HepG2 (cell line): ENCODE results near the gene DPP7. TPM values are rescaled to one million over a fixed set of nuclear protein-coding genes. Genes with fewer than 3 reads are reported as not detected.

Source experiments
- ATAC-seq: fragments of 200-7000 bp; cut with Tn5 transposase; 3 replicates; pipeline ENCODE4 v1.9.1; 2020; ENCODE audit warnings: mild to moderate bottlenecking, moderate library complexity
- BruUV-seq: library from RNA; stranded (reverse); fragments of 400-500 nt; replicated peaks from 2 replicates; lab custom pipeline; 2021; lab: Mats Ljungman, UMichigan
- CTCF ChIA-PET: fragments of 300-600 bp; formaldehyde crosslinking; extraction: SDS; loops from one replicate; lab custom pipeline; 2021; ENCODE audit warnings: low total read pairs, inconsistent platforms, low intra/inter-chr PET ratio; lab: Yijun Ruan, JAX
- POLR2A ChIA-PET: fragments of 350-600 bp; sonication (Branson Sonifier 250); formaldehyde crosslinking; loops from one replicate; lab custom pipeline; 2020; ENCODE audit warnings: antibody characterized with exemption, inconsistent platforms; lab: Yijun Ruan, JAX
- DNase-seq: peaks from one replicate; pipeline ENCODE4 v3.0.0-alpha.2; 2015; ENCODE audit warnings: low spot score
- FAIRE-seq: peaks from 3 replicates; lab custom pipeline; 2011; peaks lifted over from hg19 to GRCh38; lab: Jason Lieb, UNC
- H2AFZ ChIP-seq: one replicate; pipeline ENCODE4 v1.6.1; 2011; ENCODE audit warnings: low read length, inconsistent platforms
- H3K27ac ChIP-seq: fragments of 300-600 bp; 3 replicates; pipeline ENCODE4 v1.8.0; 2011; ENCODE audit warnings: mixed run types, mild to moderate bottlenecking, mixed read lengths, low read length, inconsistent platforms; ENCODE audit not compliant: insufficient read depth; ENCODE audit errors: extremely low read length
- H3K27me3 ChIP-seq, 2 experiments: fragments of 200-600 bp in 1 of 2; 2 replicates in 1 of 2; 3 replicates in 1 of 2; pipeline versions ENCODE4 v1.6.0 to v1.8.0; 2011; ENCODE audit warnings: low read length in 2 of 2, mild to moderate bottlenecking in 2 of 2, moderate library complexity in 2 of 2, inconsistent platforms in 1 of 2; ENCODE audit not compliant: insufficient read depth in 2 of 2, control insufficient read depth in 1 of 2
- H3K36me3 ChIP-seq, 2 experiments: fragments of 200-600 bp in 1 of 2; replicated peaks in 1 of 2; 2 replicates in 1 of 2; 3 replicates in 1 of 2; pipeline versions ENCODE4 v1.5.1 to v1.8.0; 2011; ENCODE audit warnings: low read length in 2 of 2, inconsistent platforms in 1 of 2; ENCODE audit not compliant: insufficient read depth in 2 of 2, control insufficient read depth in 1 of 2
- H3K4me1 ChIP-seq: 2 replicates; pipeline ENCODE4 v1.5.1; 2012; ENCODE audit warnings: low read length, inconsistent platforms; ENCODE audit not compliant: insufficient read depth
- H3K4me2 ChIP-seq: 2 replicates; pipeline ENCODE4 v1.6.0; 2011; ENCODE audit warnings: low read depth, low read length, inconsistent platforms
- H3K4me3 ChIP-seq, 3 experiments: fragments of 200-600 bp in 1 of 3; sonication (generic), shearing (Covaris generic) in 1 of 3; replicated peaks in 1 of 3; 2 replicates each; pipeline ENCODE4 v1.5.1; 2011 to 2016; ENCODE audit warnings: low read length in 3 of 3, inconsistent platforms in 2 of 3, low read depth in 2 of 3, mild to moderate bottlenecking in 2 of 3, control low read depth in 1 of 3, mixed read lengths in 1 of 3; ENCODE audit not compliant: insufficient read depth in 1 of 3
- H3K79me2 ChIP-seq: one replicate; pipeline ENCODE4 v1.6.1; 2011; ENCODE audit warnings: low read length, inconsistent platforms; ENCODE audit not compliant: insufficient read depth
- H3K9ac ChIP-seq: 2 replicates; pipeline ENCODE4 v1.6.0; 2011; ENCODE audit warnings: mild to moderate bottlenecking, low read depth, low read length, inconsistent platforms; ENCODE audit not compliant: insufficient read depth
- H3K9me3 ChIP-seq: 2 replicates; pipeline ENCODE4 v1.5.1; 2012; ENCODE audit warnings: mild to moderate bottlenecking, low read length
- H4K20me1 ChIP-seq: 2 replicates; pipeline ENCODE4 v1.6.0; 2011; ENCODE audit warnings: inconsistent platforms, mild to moderate bottlenecking, low read length, moderate library complexity; ENCODE audit not compliant: insufficient read depth
- AGO2 ChIP-seq: fragments of 200-400 bp; formaldehyde crosslinking; optimal IDR thresholded peaks from 2 replicates; pipeline ENCODE3; 2017; ENCODE audit warnings: mild to moderate bottlenecking, low read depth, low read length, moderate library complexity
- NKX3-1 ChIP-seq: sonication (generic); formaldehyde crosslinking; IDR thresholded peaks from 2 replicates; pipeline ENCODE4 v1.5.0; 2020; ENCODE audit warnings: missing genetic modification reagents
- RBFOX2 ChIP-seq: fragments of 200-400 bp; formaldehyde crosslinking; IDR thresholded peaks from 2 replicates; pipeline ENCODE4 v1.6.1; 2017; ENCODE audit warnings: low read depth, mild to moderate bottlenecking, low read length
- ZNF550 ChIP-seq: sonication (generic); formaldehyde crosslinking; IDR thresholded peaks from 2 replicates; pipeline ENCODE4 v1.4.0; 2020; ENCODE audit warnings: mild to moderate bottlenecking, missing genetic modification reagents, borderline replicate concordance
- WGBS: methylation state at CpG from one replicate; pipeline ENCODE4 v1.1.6; 2017; ENCODE audit warnings: low lambda C conversion rate; 5-methylcytosine and 5-hydroxymethylcytosine counted together
- in situ Hi-C: cut with HindIII; loops from 2 replicates; pipeline ENCODE4 v1.10.0; 2017; ENCODE audit warnings: low pct_unique_long_range_greater_than_20kb; ENCODE audit not compliant: extremely low pct_ligation_motif_present
- intact Hi-C: fragments of 100-400 bp; cut with micrococcal nuclease; formaldehyde crosslinking; loops from one replicate; pipeline ENCODE4 v1.10.0; 2022; ENCODE audit not compliant: unreplicated experiment
- polyA plus RNA-seq, 8 experiments: library from polyadenylated mRNA; depleted of rRNA in 3 of 8; stranded (reverse) in 7 of 8; unstranded in 1 of 8; fragments of >200 nt; fragmentation: Illumina TruSeq in 4 of 8; extraction: Trizol in 4 of 8; gene quantifications; 2 replicates each; pipeline versions ENCODE4 v1.2.1 to v1.2.3, GENCODE V29; 2011 to 2016; ENCODE audit warnings: low read depth in 4 of 8, missing spikeins in 1 of 8, mixed read lengths in 1 of 8; ENCODE audit not compliant: insufficient read depth in 1 of 8
- total RNA-seq, 5 experiments: library from RNA; depleted of rRNA; stranded (reverse); fragments of >200 nt; fragmentation: Illumina TruSeq; extraction: Trizol; gene quantifications; 2 replicates each; pipeline ENCODE4 v1.2.3, GENCODE V29; 2016; ENCODE audit warnings: low read depth in 1 of 5
- TF ChIP-seq, protein P1 (sequence below): IDR thresholded peaks from 2 replicates; pipeline ENCODE4 v1.6.1; 2012; ENCODE audit warnings: low read length, improper control_type of control experiment
- TF ChIP-seq, protein P2 (sequence below): sonication (generic); formaldehyde crosslinking; IDR thresholded peaks from 2 replicates; pipeline ENCODE4 v1.4.0; 2020; ENCODE audit warnings: mild to moderate bottlenecking, missing genetic modification reagents
- TF ChIP-seq, protein P3 (sequence below), 2 experiments: IDR thresholded peaks; 2 replicates each; pipeline ENCODE4 v1.6.1; 2011 to 2012; ENCODE audit warnings: low read length in 2 of 2, borderline replicate concordance in 1 of 2, low read depth in 1 of 2, mild to moderate bottlenecking in 1 of 2, moderate library complexity in 1 of 2

Gene DPP7
- total and polyA plus RNA-seq, 2 of the 13 experiments (the other 11 are each of a cell fraction or from before 2014, with no cell fraction given) = 1.2 to 4.5 TPM

DNA sequence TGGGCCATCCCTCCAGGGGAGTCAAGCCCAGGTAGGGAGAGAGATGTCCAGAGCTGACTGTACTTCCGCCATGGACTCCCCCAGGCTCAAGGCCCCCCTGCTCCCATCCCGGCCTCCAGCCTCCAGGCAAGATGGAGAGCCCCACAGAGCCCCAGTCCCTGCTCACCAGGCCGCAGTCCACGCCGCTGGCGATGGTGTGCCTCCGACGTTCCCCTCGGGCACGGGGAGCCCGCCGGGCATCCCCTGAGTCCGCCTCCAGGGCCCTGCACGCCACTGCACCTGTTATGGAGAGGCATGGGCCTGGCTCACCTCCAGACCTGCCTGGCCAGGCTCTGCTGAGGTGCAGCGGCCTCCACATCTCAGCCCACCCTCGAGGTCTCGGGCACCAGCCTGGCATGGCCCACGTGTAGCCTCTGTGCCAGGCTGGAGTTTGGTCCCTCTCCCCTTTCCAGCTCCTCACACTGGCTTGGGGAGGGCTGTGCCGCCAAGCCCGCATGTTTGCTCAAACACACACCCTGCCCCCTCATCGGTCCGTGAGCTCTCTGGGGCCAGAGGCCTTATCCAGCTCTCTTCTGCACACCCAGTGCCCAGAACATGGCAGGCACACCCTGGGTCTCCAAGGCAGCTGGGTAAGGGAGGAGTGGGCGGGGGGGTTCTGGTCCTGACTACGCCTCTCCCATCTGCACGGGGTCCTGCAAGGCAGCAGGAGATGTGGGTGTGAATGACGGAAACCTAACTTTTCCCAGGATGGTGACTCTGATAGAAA is 48.3 kb downstream of the DPP7 start:
- BruUV-seq = no TSS peak
- H3K36me3 ChIP-seq = peaks cover 3 to 16% of the 10 kb centered on the region in 2 experiments; a peak in 2 of 5 replicates
- CTCF ChIA-PET = interaction anchor here (2.2 kb wide), 1 partner anchor 17 kb away, joined by 12 read pairs; no protein-coding TSS in a partner anchor
- FAIRE-seq (no peak), ATAC-seq (no peak), DNase-seq (no peak)
- no peak for TF ChIP-seq NKX3-1 (CRISPR knock-in tag)
- TF ChIP-seq RBFOX2 = peak; percentile 55
- no peak for TF ChIP-seq ZNF550 (CRISPR knock-in tag)
- TF ChIP-seq AGO2 = peak; percentile 78
- peaks cover 29% of the 10 kb centered on the region for H3K4me1 ChIP-seq
- peaks cover 7% of the 10 kb centered on the region; the same call in 1 of the 2 replicates for H4K20me1 ChIP-seq
- no peaks in the 10 kb centered on the region for H3K9me3 ChIP-seq
- in situ Hi-C loops (no loop called here), intact Hi-C loops (no loop called here)
- H3K27me3 ChIP-seq = no peaks in the 10 kb centered on the region; a peak in 1 of 5 replicates
- no peak overlapping the region for H3K27ac ChIP-seq
- H3K4me2 ChIP-seq = no peak overlapping the region
- H3K4me3 ChIP-seq = no peak overlapping the region
- H3K79me2 ChIP-seq = peaks cover 13% of the 10 kb centered on the region
- H3K9ac ChIP-seq = no peak overlapping the region
- no peak overlapping the region for H2AFZ ChIP-seq
- POLR2A ChIA-PET = interaction anchor here (2.1 kb wide), 1 partner anchor 11 kb away, joined by 39 read pairs; the partner anchor contains the start of gene ENTPD2
- WGBS = 96% methylated on average over 19 of the region's 26 CpGs

DNA sequence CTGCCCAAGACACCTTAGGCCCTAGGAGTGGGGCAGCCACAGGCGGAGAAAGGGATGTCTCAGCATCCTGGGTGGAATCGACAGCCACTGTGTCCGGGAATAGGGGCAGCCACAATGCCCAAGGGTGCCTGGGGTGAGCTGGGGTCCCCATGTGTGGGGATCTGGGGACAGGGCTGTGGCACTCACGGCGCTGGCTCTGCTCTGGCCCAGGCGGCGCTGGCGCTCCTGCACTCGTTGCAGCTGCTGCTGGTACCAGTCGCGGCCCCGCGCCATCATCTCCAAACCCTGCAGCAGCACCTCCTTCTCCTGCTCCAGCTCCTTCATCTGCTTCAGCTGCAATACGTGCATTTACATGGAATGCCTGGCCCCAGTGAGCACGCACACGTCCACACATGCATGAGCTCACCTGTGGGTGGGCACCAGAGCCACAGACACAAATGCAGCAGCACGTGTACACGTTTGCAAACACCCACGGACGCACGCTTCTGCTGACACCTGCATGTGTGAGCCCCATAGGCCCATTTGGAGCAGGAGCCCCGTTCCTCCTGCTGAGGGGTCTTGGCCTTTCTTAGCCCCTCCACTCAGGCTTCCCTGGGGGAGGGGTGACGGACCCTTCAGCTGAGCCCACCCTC is 49.1 kb downstream of the DPP7 start:
- FAIRE-seq = no peak
- intact Hi-C loops = no loop called here
- TF ChIP-seq, protein P1, sequence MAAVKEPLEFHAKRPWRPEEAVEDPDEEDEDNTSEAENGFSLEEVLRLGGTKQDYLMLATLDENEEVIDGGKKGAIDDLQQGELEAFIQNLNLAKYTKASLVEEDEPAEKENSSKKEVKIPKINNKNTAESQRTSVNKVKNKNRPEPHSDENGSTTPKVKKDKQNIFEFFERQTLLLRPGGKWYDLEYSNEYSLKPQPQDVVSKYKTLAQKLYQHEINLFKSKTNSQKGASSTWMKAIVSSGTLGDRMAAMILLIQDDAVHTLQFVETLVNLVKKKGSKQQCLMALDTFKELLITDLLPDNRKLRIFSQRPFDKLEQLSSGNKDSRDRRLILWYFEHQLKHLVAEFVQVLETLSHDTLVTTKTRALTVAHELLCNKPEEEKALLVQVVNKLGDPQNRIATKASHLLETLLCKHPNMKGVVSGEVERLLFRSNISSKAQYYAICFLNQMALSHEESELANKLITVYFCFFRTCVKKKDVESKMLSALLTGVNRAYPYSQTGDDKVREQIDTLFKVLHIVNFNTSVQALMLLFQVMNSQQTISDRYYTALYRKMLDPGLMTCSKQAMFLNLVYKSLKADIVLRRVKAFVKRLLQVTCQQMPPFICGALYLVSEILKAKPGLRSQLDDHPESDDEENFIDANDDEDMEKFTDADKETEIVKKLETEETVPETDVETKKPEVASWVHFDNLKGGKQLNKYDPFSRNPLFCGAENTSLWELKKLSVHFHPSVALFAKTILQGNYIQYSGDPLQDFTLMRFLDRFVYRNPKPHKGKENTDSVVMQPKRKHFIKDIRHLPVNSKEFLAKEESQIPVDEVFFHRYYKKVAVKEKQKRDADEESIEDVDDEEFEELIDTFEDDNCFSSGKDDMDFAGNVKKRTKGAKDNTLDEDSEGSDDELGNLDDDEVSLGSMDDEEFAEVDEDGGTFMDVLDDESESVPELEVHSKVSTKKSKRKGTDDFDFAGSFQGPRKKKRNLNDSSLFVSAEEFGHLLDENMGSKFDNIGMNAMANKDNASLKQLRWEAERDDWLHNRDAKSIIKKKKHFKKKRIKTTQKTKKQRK = no peak
- TF ChIP-seq, protein P2, sequence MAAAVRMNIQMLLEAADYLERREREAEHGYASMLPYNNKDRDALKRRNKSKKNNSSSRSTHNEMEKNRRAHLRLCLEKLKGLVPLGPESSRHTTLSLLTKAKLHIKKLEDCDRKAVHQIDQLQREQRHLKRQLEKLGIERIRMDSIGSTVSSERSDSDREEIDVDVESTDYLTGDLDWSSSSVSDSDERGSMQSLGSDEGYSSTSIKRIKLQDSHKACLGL (CRISPR knock-in tag) = no peak
- TF ChIP-seq, protein P3, sequence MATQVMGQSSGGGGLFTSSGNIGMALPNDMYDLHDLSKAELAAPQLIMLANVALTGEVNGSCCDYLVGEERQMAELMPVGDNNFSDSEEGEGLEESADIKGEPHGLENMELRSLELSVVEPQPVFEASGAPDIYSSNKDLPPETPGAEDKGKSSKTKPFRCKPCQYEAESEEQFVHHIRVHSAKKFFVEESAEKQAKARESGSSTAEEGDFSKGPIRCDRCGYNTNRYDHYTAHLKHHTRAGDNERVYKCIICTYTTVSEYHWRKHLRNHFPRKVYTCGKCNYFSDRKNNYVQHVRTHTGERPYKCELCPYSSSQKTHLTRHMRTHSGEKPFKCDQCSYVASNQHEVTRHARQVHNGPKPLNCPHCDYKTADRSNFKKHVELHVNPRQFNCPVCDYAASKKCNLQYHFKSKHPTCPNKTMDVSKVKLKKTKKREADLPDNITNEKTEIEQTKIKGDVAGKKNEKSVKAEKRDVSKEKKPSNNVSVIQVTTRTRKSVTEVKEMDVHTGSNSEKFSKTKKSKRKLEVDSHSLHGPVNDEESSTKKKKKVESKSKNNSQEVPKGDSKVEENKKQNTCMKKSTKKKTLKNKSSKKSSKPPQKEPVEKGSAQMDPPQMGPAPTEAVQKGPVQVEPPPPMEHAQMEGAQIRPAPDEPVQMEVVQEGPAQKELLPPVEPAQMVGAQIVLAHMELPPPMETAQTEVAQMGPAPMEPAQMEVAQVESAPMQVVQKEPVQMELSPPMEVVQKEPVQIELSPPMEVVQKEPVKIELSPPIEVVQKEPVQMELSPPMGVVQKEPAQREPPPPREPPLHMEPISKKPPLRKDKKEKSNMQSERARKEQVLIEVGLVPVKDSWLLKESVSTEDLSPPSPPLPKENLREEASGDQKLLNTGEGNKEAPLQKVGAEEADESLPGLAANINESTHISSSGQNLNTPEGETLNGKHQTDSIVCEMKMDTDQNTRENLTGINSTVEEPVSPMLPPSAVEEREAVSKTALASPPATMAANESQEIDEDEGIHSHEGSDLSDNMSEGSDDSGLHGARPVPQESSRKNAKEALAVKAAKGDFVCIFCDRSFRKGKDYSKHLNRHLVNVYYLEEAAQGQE (IDR thresholded peaks at IDR 0.05; ENCODE audit: borderline replicate concordance in 1 of 2, low read depth in 1 of 2, low read length in 2 of 2) = no peak

More for the DNA sequence above, 49.1 kb downstream of the DPP7 start:
- H3K79me2 ChIP-seq = peaks cover 13% of the 10 kb centered on the region
- DNase-seq (no peak), ATAC-seq (no peak)
- no TSS peak for BruUV-seq
- peaks cover 7% of the 10 kb centered on the region; the same call in 1 of the 2 replicates for H4K20me1 ChIP-seq
- peaks cover 3 to 16% of the 10 kb centered on the region in 2 experiments; a peak in 2 of 5 replicates for H3K36me3 ChIP-seq
- H3K9me3 ChIP-seq = no peaks in the 10 kb centered on the region
- H3K4me1 ChIP-seq = peaks cover 25% of the 10 kb centered on the region
- no peak overlapping the region for H2AFZ ChIP-seq
- CTCF ChIA-PET = no interaction called here
- POLR2A ChIA-PET = no interaction called here
- H3K27ac ChIP-seq = no peak overlapping the region
- in situ Hi-C loops = no loop called here
- WGBS = over 99% methylated on average over 19 of the region's 23 CpGs
- H3K4me3 ChIP-seq = no peak overlapping the region
- H3K27me3 ChIP-seq = no peaks in the 10 kb centered on the region; a peak in 1 of 5 replicates
- no peak overlapping the region for H3K4me2 ChIP-seq
- H3K9ac ChIP-seq = no peak overlapping the region
